ENCODE results near the gene PPP6R1.

- TF ChIP-seq, protein P1, sequence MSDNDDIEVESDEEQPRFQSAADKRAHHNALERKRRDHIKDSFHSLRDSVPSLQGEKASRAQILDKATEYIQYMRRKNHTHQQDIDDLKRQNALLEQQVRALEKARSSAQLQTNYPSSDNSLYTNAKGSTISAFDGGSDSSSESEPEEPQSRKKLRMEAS (IDR thresholded peaks at IDR 0.05) = no peak
- no peak for TF ChIP-seq EGR1 (IDR thresholded peaks at IDR 0.05)
- no peak for TF ChIP-seq CEBPB (IDR thresholded peaks at IDR 0.05)
- TF ChIP-seq NFIC (IDR thresholded peaks at IDR 0.05) = no peak
- TF ChIP-seq TAF1 (IDR thresholded peaks at IDR 0.05; ENCODE audit: low read depth) = no peak
- no peak for TF ChIP-seq ZBTB7A (IDR thresholded peaks at IDR 0.05; ENCODE audit: low read depth)
- TF ChIP-seq CREB1 (IDR thresholded peaks at IDR 0.05; ENCODE audit: low read depth) = no peak
- no peak for TF ChIP-seq EP300 (IDR thresholded peaks at IDR 0.05; ENCODE audit: borderline replicate concordance)
- no peak for TF ChIP-seq TCF12 (IDR thresholded peaks at IDR 0.05; ENCODE audit: low read depth)
- TF ChIP-seq FOXM1 (IDR thresholded peaks at IDR 0.05; ENCODE audit: borderline replicate concordance, low read depth) = no peak
- no peak for TF ChIP-seq REST (IDR thresholded peaks at IDR 0.05; ENCODE audit: low read depth)
- no peak for TF ChIP-seq TEAD4 (IDR thresholded peaks at IDR 0.05)
- no peak for TF ChIP-seq RAD21 (IDR thresholded peaks at IDR 0.05; ENCODE audit: low read depth)
- no peak for TF ChIP-seq YY1 (IDR thresholded peaks at IDR 0.05; ENCODE audit: low read depth)
These were observed 3.0 kb downstream of the PPP6R1 start for GRCh38 chr19:55255618-55256423.

All from Ishikawa (cell line).